Measurements from ENCODE around the gene KCNK5. TPM values are rescaled to one million over a fixed set of nuclear protein-coding genes. Genes with fewer than 3 reads are reported as not detected.

KCNK5 gene
- total and polyA plus RNA-seq, 4 donors, result 6.0 to 22.0 (median 16.1) TPM

- no peak for ATAC-seq (ENCODE audit: insufficient read depth, low FRiP score)
- Histone ChIP-seq H3K4me1 (ENCODE audit: control insufficient read depth in 5 of 5, insufficient read depth in 5 of 5, low read length in 5 of 5) (no peaks in the 10 kb centered on the region), H3K9ac (ENCODE audit: insufficient read depth in 1 of 2, low read length in 2 of 2) (no peak overlapping the region), H3K9me3 (ENCODE audit: control insufficient read depth in 4 of 4, insufficient read depth in 3 of 4, low read length in 3 of 4) (peaks cover 0 to 2% (median 0%) of the 10 kb centered on the region in 4 donors), H3K36me3 (ENCODE audit: control insufficient read depth in 4 of 4, insufficient read depth in 4 of 4, low read length in 4 of 4) (no peaks in the 10 kb centered on the region), H3K27me3 (ENCODE audit: control insufficient read depth in 3 of 3, insufficient read depth in 3 of 3, low read length in 2 of 3) (no peaks in the 10 kb centered on the region), H3K4me3 (no peak overlapping the region), H3K27ac (ENCODE audit: low read depth in 1 of 2, low read length in 1 of 2) (no peak overlapping the region)
- 84 to 88% methylated on average over 9 of the region's 9 CpGs for WGBS, 2 donors
- TF ChIP-seq CTCF (IDR thresholded peaks at IDR 0.05; ENCODE audit: control extremely low read depth, extremely low read depth), result no peak
- no peak for DNase-seq
Observed at GRCh38 chr6:39243809-39244208, 14.5 kb upstream of the KCNK5 start.

GRCh38 chr6:39240155-39240757 lies 11.0 kb upstream of the KCNK5 start:
- Histone ChIP-seq H3K9me3 (ENCODE audit: control insufficient read depth in 4 of 4, insufficient read depth in 3 of 4, low read length in 3 of 4) (peaks cover 0 to 2% (median 0%) of the 10 kb centered on the region in 4 donors), H3K4me1 (ENCODE audit: control insufficient read depth in 5 of 5, insufficient read depth in 5 of 5, low read length in 5 of 5) (no peaks in the 10 kb centered on the region), H3K4me3 (no peak overlapping the region), H3K27ac (ENCODE audit: low read depth in 1 of 2, low read length in 1 of 2) (no peak overlapping the region), H3K36me3 (ENCODE audit: control insufficient read depth in 4 of 4, insufficient read depth in 4 of 4, low read length in 4 of 4) (no peaks in the 10 kb centered on the region), H3K27me3 (ENCODE audit: control insufficient read depth in 3 of 3, insufficient read depth in 3 of 3, low read length in 2 of 3) (no peaks in the 10 kb centered on the region), H3K9ac (ENCODE audit: insufficient read depth in 1 of 2, low read length in 2 of 2) (no peak overlapping the region)
- WGBS, 2 donors, result 91 to 94% methylated on average over 3 of the region's 3 CpGs
- TF ChIP-seq CTCF (IDR thresholded peaks at IDR 0.05; ENCODE audit: control extremely low read depth, extremely low read depth), result no peak
- DNase-seq (no peak), ATAC-seq (ENCODE audit: insufficient read depth, low FRiP score) (no peak)

GRCh38 chr6:39239527-39240154 lies 10.4 kb upstream of the KCNK5 start:
- H3K27ac ChIP-seq (ENCODE audit: low read depth in 1 of 2, low read length in 1 of 2), result no peak overlapping the region
- 70 to 75% methylated on average over 7 of the region's 7 CpGs for WGBS, 2 donors
- H3K4me1 ChIP-seq (ENCODE audit: control insufficient read depth in 5 of 5, insufficient read depth in 5 of 5, low read length in 5 of 5), result no peaks in the 10 kb centered on the region
- H3K36me3 ChIP-seq (ENCODE audit: control insufficient read depth in 4 of 4, insufficient read depth in 4 of 4, low read length in 4 of 4), result no peaks in the 10 kb centered on the region
- DNase-seq, result no peak
- H3K9ac ChIP-seq (ENCODE audit: insufficient read depth in 1 of 2, low read length in 2 of 2), result no peak overlapping the region
- peaks cover 0 to 2% (median 0%) of the 10 kb centered on the region in 4 donors for H3K9me3 ChIP-seq (ENCODE audit: control insufficient read depth in 4 of 4, insufficient read depth in 3 of 4, low read length in 3 of 4)
- no peak for ATAC-seq (ENCODE audit: insufficient read depth, low FRiP score)
- TF ChIP-seq CTCF (IDR thresholded peaks at IDR 0.05; ENCODE audit: control extremely low read depth, extremely low read depth), result no peak
- H3K4me3 ChIP-seq, result no peak overlapping the region
- no peaks in the 10 kb centered on the region for H3K27me3 ChIP-seq (ENCODE audit: control insufficient read depth in 3 of 3, insufficient read depth in 3 of 3, low read length in 2 of 3)
